ENCODE results near the gene DOCK10.
A peak's percentile ranks its signal among the peaks of the same experiment; 100 is the strongest.

Gene DOCK10

DNA sequence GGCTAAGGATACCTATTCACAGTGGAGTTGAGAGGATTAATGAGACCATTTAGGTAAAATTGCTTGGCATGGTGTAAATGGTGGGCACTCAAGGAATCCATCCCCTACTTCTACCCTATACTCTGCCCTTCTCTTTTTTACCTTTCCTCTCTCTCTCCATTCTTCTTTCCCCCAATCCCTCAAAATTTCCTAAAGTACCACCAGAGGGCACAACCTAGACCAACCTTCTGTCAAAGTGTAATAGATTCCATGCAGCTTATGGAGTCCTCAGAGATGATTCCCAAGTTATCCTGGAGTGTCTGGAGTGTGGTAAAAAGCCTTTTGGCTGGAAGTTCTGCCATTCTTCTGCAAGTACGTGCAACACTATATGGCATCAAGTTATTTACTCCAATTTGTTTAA is 293.1 kb downstream of the DOCK10 start:
- peak; percentile 6 for DNase-seq (ENCODE audit: low spot score)
- ChIA-PET CTCF (interaction anchor here (0.6 kb wide), 1 partner anchor 21 kb away, joined by 4 read pairs; no protein-coding TSS in a partner anchor), POLR2A (ENCODE audit: low non-redundant PET) (no interaction called here)
- H3K27ac ChIP-seq, result no peak overlapping the region
- TF ChIP-seq, protein P1, sequence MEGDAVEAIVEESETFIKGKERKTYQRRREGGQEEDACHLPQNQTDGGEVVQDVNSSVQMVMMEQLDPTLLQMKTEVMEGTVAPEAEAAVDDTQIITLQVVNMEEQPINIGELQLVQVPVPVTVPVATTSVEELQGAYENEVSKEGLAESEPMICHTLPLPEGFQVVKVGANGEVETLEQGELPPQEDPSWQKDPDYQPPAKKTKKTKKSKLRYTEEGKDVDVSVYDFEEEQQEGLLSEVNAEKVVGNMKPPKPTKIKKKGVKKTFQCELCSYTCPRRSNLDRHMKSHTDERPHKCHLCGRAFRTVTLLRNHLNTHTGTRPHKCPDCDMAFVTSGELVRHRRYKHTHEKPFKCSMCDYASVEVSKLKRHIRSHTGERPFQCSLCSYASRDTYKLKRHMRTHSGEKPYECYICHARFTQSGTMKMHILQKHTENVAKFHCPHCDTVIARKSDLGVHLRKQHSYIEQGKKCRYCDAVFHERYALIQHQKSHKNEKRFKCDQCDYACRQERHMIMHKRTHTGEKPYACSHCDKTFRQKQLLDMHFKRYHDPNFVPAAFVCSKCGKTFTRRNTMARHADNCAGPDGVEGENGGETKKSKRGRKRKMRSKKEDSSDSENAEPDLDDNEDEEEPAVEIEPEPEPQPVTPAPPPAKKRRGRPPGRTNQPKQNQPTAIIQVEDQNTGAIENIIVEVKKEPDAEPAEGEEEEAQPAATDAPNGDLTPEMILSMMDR (conservative IDR thresholded peaks at IDR 0.05; ENCODE audit: low read depth), result no peak

DNA sequence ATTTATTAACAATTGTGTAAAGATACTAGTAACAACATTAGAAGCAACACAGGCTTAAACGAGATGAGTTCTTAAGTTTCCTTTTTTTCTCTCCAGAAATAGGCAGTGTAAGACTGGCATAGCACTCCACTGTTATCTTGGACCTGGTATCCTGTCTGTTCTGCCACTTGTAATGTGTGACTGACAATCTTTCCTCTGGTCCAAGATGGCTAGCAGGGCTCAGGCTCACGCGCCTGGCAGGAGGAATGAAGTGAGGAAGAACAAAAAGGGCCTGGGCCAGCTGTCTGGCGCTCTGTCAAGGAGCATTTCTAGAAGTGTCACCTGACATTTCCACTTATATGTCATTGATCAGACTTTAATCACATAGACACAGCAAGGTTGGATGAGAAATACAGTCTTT is 294.5 kb downstream of the DOCK10 start:
- H3K27ac ChIP-seq, result no peak overlapping the region
- CTCF ChIA-PET, result interaction anchor here (0.6 kb wide), 1 partner anchor 68 kb away, joined by 4 read pairs; no protein-coding TSS in a partner anchor
- TF ChIP-seq, protein P1 (conservative IDR thresholded peaks at IDR 0.05; ENCODE audit: low read depth), result no peak
- DNase-seq (ENCODE audit: low spot score), result no peak
- POLR2A ChIA-PET (ENCODE audit: low non-redundant PET), result no interaction called here

DNA sequence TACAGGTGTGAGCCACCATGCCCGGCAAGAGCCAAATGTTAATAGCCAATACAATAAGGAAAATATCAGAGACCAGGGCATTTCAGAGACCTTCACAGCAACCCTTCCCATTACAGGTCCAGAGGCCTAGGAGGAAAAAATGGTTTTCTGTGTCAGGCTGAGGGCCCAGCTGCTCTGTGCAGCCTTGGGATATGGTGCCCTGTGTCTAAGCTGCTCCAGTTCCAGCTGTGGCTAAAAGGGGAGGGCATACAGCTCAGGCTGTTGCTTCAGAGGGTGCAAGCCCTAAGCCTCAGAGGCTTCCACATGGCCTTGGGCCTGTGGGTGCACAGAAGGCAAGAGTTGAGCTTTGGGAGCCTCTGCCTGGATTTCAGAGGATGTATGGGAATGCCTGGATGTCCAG is 306.0 kb downstream of the DOCK10 start:
- no peak overlapping the region for H3K27ac ChIP-seq
- TF ChIP-seq, protein P1 (conservative IDR thresholded peaks at IDR 0.05; ENCODE audit: low read depth), result no peak
- ChIA-PET CTCF (no interaction called here), POLR2A (ENCODE audit: low non-redundant PET) (no interaction called here)
- no peak for DNase-seq (ENCODE audit: low spot score)

DNA sequence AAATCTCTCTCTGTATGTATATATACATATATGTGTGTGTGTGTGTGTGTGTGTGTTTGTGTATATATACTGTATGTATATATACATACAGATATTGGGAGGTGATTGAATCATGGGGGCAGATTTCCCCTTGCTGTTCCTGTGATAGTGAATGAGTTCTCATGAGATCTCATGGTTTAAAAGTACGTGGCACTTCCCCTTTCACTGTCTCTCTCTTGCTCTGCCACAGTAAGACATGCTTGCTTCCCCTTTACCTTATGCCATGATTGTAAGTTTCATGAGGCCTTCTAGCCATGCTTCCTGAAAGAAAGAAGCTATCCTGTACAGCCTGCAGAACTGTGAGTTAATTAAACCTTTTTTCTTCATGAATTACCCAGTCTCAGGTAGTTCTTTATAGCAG is 307.3 kb downstream of the DOCK10 start:
- TF ChIP-seq, protein P1 (conservative IDR thresholded peaks at IDR 0.05; ENCODE audit: low read depth), result no peak
- DNase-seq (ENCODE audit: low spot score), result no peak
- POLR2A ChIA-PET (ENCODE audit: low non-redundant PET), result no interaction called here
- H3K27ac ChIP-seq, result no peak overlapping the region
- CTCF ChIA-PET, result no interaction called here

DNA sequence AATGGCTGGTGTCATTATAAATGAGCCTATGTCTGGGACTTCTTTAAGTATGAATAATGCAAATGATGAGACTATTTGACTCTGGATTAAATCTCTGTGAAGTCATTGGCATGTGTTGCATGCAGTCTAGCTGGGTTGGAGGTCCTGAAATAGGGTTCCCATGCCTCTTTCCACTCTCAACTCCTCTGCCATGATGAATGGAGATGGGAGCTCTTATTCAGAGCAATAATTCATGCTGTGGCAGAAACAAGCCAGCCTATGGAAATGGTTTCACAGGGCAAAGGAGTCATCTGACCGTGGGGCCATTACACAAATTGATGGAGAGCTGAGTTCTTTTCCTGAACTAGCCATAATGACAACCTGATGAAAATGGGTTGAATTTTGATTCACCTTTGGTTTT is 310.6 kb downstream of the DOCK10 start:
- ChIA-PET CTCF (interaction anchor here (0.6 kb wide), 1 partner anchor 96 kb away, joined by 3 read pairs; no protein-coding TSS in a partner anchor), POLR2A (ENCODE audit: low non-redundant PET) (no interaction called here)
- no peak for DNase-seq (ENCODE audit: low spot score)
- H3K27ac ChIP-seq, result no peak overlapping the region
- TF ChIP-seq, protein P1 (conservative IDR thresholded peaks at IDR 0.05; ENCODE audit: low read depth), result no peak

DNA sequence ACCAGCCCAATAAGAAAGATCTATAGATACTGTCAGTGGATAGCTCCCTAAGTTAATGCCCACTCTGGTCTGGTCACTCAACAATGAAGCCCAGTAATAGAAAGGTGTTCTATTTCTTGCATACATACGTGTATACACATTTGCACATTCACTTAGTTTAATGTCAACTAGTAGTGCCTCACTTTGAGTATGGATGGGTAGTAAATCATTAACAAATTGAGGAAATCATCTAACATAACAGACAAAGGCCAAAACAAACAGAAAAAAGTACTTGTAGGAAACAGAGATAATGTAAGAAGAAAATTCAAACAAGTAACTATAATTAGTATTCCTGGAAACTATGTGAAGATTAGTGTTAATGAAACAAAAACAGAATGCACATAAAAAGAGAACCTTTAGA is 312.8 kb downstream of the DOCK10 start:
- POLR2A ChIA-PET (ENCODE audit: low non-redundant PET), result no interaction called here
- no peak for DNase-seq (ENCODE audit: low spot score)
- TF ChIP-seq, protein P1 (conservative IDR thresholded peaks at IDR 0.05; ENCODE audit: low read depth), result no peak
- CTCF ChIA-PET, result no interaction called here
- H3K27ac ChIP-seq, result no peak overlapping the region

DNA sequence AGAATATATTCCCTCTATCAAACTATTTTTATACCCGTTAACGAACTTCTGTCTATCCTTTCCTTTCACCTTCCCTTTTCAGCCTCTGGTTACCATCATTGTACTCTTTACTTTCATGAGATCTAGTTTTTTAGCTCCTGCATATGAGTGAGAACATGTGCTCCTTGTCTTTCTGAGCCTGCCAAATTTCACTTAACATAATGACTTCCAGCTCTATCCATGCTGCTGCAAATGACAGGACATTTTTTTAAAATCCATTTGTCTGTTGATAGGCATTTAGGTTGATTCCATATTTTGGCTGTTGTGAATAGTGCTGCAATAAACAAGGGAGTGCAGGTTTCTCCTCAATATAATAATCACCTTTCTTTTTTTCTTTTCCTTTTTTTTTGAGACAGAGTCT is 317.9 kb downstream of the DOCK10 start:
- ChIA-PET POLR2A (ENCODE audit: low non-redundant PET) (no interaction called here), CTCF (no interaction called here)
- TF ChIP-seq, protein P1 (conservative IDR thresholded peaks at IDR 0.05; ENCODE audit: low read depth), result no peak

More for the DNA sequence above, 317.9 kb downstream of the DOCK10 start:
- no peak overlapping the region for H3K27ac ChIP-seq
- DNase-seq (ENCODE audit: low spot score), result no peak
